Activated CD4-positive, CD25-positive, alpha-beta regulatory T cell (primary cell): Measurements from ENCODE around the gene OR10R2.

Experiments
- DNase-seq, 4 experiments: peaks; one replicate each; lab custom pipeline; 2025; lab: John Stamatoyannopoulos, UW

The OR10R2 gene

GRCh38 chr1:158527190-158527815, 55.3 kb downstream of the OR10R2 start:
- DNase-seq = no peak
